Measurements from ENCODE around the gene CPZ.

DNA sequence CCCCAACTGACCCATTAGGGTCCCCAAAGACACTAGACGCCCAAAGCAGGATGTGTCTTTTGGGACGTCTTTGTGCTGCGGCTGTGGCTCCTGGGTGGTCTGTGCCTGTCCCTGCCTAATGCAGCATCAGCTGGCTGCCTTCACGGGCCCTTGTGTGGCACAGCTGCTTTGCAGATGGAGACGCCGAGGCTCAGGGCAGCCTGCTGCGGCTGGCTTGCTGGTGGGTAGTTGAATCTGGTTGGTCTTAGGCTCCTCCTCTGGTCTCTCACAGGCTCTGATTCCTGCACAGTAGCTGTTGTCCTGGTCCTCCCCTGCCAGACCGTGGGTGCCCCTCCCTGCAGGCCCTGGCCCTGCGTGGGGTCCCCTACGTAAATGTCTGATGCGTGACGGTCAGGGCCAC, 8.1 kb downstream of the CPZ start:
- TF ChIP-seq, protein P1, sequence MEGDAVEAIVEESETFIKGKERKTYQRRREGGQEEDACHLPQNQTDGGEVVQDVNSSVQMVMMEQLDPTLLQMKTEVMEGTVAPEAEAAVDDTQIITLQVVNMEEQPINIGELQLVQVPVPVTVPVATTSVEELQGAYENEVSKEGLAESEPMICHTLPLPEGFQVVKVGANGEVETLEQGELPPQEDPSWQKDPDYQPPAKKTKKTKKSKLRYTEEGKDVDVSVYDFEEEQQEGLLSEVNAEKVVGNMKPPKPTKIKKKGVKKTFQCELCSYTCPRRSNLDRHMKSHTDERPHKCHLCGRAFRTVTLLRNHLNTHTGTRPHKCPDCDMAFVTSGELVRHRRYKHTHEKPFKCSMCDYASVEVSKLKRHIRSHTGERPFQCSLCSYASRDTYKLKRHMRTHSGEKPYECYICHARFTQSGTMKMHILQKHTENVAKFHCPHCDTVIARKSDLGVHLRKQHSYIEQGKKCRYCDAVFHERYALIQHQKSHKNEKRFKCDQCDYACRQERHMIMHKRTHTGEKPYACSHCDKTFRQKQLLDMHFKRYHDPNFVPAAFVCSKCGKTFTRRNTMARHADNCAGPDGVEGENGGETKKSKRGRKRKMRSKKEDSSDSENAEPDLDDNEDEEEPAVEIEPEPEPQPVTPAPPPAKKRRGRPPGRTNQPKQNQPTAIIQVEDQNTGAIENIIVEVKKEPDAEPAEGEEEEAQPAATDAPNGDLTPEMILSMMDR (IDR thresholded peaks at IDR 0.05 in 8 of 11, conservative IDR thresholded peaks at IDR 0.05 in 3 of 11) = no peak
- TF ChIP-seq POLR2A (IDR thresholded peaks at IDR 0.05) (no peak), POLR2AphosphoS5 (IDR thresholded peaks at IDR 0.05) (no peak)
